H1 (cell line): ENCODE data around the gene DNAH10. TPM values are rescaled to one million over a fixed set of nuclear protein-coding genes. Genes with fewer than 3 reads are reported as not detected.

ENCODE experiments used
- CTCF ChIA-PET: fragments of 300-600 bp; sonication (Branson Sonifier 250); formaldehyde crosslinking; loops from one replicate; lab custom pipeline; 2021; ENCODE audit not compliant: partially characterized antibody; lab: Charles Lee
- POLR2A ChIA-PET: fragments of 300-600 bp; sonication (Branson Sonifier 250); formaldehyde crosslinking; loops from one replicate; lab custom pipeline; 2021; ENCODE audit warnings: inconsistent platforms; ENCODE audit not compliant: partially characterized antibody; lab: Charles Lee
- DNase-seq, 2 experiments: peaks; one replicate each; pipeline versions ENCODE4 v3.0.0 to v3.0.0-alpha.2; 2010 to 2022; ENCODE audit warnings: low spot score in 2 of 2, low read depth in 1 of 2, mixed read lengths in 1 of 2
- FAIRE-seq: peaks from 2 replicates; lab custom pipeline; 2011; peaks lifted over from hg19 to GRCh38; lab: Jason Lieb, UNC
- H2AFZ ChIP-seq: 2 replicates; pipeline ENCODE4 v1.8.1; 2012; ENCODE audit warnings: low read length, inconsistent platforms
- H2AK5ac ChIP-seq: 2 replicates; pipeline ENCODE4 v1.6.1; 2013; ENCODE audit warnings: low read depth, low read length
- H2BK120ac ChIP-seq: replicated peaks from 2 replicates; pipeline ENCODE3; 2013; ENCODE audit warnings: low read depth, low read length, inconsistent platforms
- H2BK12ac ChIP-seq: 2 replicates; pipeline ENCODE4 v1.6.1; 2013; ENCODE audit warnings: low read depth, low read length
- H2BK15ac ChIP-seq: 2 replicates; pipeline ENCODE4 v1.6.1; 2013; ENCODE audit warnings: low read length
- H2BK20ac ChIP-seq: 2 replicates; pipeline ENCODE4 v1.6.1; 2013; ENCODE audit warnings: low read length
- H2BK5ac ChIP-seq: 2 replicates; pipeline ENCODE4 v1.6.1; 2013; ENCODE audit warnings: low read depth, low read length
- H3K14ac ChIP-seq: 2 replicates; pipeline ENCODE4 v1.6.1; 2013; ENCODE audit warnings: inconsistent platforms; ENCODE audit not compliant: insufficient read length
- H3K18ac ChIP-seq: 2 replicates; pipeline ENCODE4 v1.6.1; 2013; ENCODE audit warnings: low read length; ENCODE audit errors: extremely low read depth
- H3K23ac ChIP-seq: 2 replicates; pipeline ENCODE4 v1.6.1; 2013; ENCODE audit warnings: inconsistent platforms; ENCODE audit not compliant: insufficient read length
- H3K23me2 ChIP-seq: 2 replicates; pipeline ENCODE4 v1.6.1; 2013; ENCODE audit warnings: low read depth, low read length
- H3K27ac ChIP-seq: 2 replicates; pipeline ENCODE4 v1.6.1; 2011; ENCODE audit warnings: low read depth, low read length, inconsistent platforms
- H3K27me3 ChIP-seq, 4 experiments: replicated peaks in 1 of 4; 1 replicate in 1 of 4; 2 replicates in 3 of 4; pipeline versions ENCODE4 v1.6.1 to v1.8.1; 2011 to 2013; ENCODE audit warnings: low read length in 3 of 4, mild to moderate bottlenecking in 3 of 4, inconsistent platforms in 2 of 4, mixed read lengths in 2 of 4, moderate library complexity in 1 of 4; ENCODE audit not compliant: control insufficient read depth in 3 of 4, insufficient read depth in 3 of 4; ENCODE audit errors: extremely low read depth in 1 of 4
- H3K36me3 ChIP-seq, 4 experiments: 2 replicates each; pipeline versions ENCODE4 v1.6.1 to v1.8.1; 2011 to 2013; ENCODE audit warnings: mild to moderate bottlenecking in 4 of 4, low read length in 3 of 4, moderate library complexity in 2 of 4, control low read depth in 1 of 4, inconsistent platforms in 1 of 4; ENCODE audit not compliant: insufficient read depth in 4 of 4, control insufficient read depth in 2 of 4
- H3K4ac ChIP-seq: replicated peaks from 2 replicates; pipeline ENCODE3; 2013; ENCODE audit warnings: low read length, low read depth, mixed read lengths, inconsistent platforms; ENCODE audit not compliant: insufficient read length
- H3K4me1 ChIP-seq, 4 experiments: replicated peaks in 1 of 4; 1 replicate in 1 of 4; 2 replicates in 3 of 4; pipeline versions ENCODE4 v1.6.1 to v1.8.1; 2011 to 2013; ENCODE audit warnings: low read length in 3 of 4, inconsistent platforms in 2 of 4, mixed read lengths in 1 of 4; ENCODE audit not compliant: insufficient read depth in 4 of 4, control insufficient read depth in 3 of 4
- H3K4me2 ChIP-seq, 2 experiments: 2 replicates each; pipeline versions ENCODE4 v1.6.1 to v1.8.1; 2011 to 2013; ENCODE audit warnings: low read depth in 2 of 2, low read length in 2 of 2, control low read depth in 1 of 2, inconsistent platforms in 1 of 2, mild to moderate bottlenecking in 1 of 2; ENCODE audit not compliant: insufficient read depth in 1 of 2
- H3K4me3 ChIP-seq, 4 experiments: fragments of 200-600, 300-600 bp in 1 of 4; sonication (generic), shearing (Covaris generic), sonication (Bioruptor Twin) in 1 of 4; 2 replicates each; pipeline versions ENCODE4 v1.5.1 to v1.8.1; 2011 to 2016; ENCODE audit warnings: low read length in 4 of 4, low read depth in 3 of 4, control low read depth in 2 of 4, inconsistent platforms in 2 of 4, mild to moderate bottlenecking in 2 of 4, mixed read lengths in 1 of 4, moderate library complexity in 1 of 4; ENCODE audit not compliant: insufficient read depth in 2 of 4; ENCODE audit errors: extremely low read depth in 1 of 4
- H3K56ac ChIP-seq: replicated peaks from 2 replicates; pipeline ENCODE3; 2013; ENCODE audit warnings: low read depth, mild to moderate bottlenecking, mixed read lengths, low read length, inconsistent platforms; ENCODE audit not compliant: insufficient read length
- H3K79me1 ChIP-seq: 2 replicates; pipeline ENCODE4 v1.6.1; 2013; ENCODE audit warnings: low read depth, low read length, control low read depth
- H3K79me2 ChIP-seq, 2 experiments: 2 replicates each; pipeline versions ENCODE4 v1.6.1 to v1.8.1; 2012 to 2013; ENCODE audit warnings: low read length in 2 of 2, mild to moderate bottlenecking in 2 of 2, inconsistent platforms in 1 of 2; ENCODE audit not compliant: insufficient read depth in 2 of 2, control insufficient read depth in 1 of 2
- H3K9ac ChIP-seq, 4 experiments: replicated peaks in 1 of 4; 1 replicate in 1 of 4; 2 replicates in 3 of 4; pipeline versions ENCODE4 v1.6.1 to v1.8.1; 2011 to 2013; ENCODE audit warnings: low read depth in 3 of 4, low read length in 3 of 4, control low read depth in 2 of 4, mild to moderate bottlenecking in 2 of 4, moderate library complexity in 2 of 4, inconsistent platforms in 1 of 4; ENCODE audit errors: extremely low read depth in 1 of 4
- H3K9me3 ChIP-seq, 2 experiments: 2 replicates each; pipeline versions ENCODE4 v1.6.1 to v1.8.1; 2012 to 2013; ENCODE audit warnings: mild to moderate bottlenecking in 2 of 2, moderate library complexity in 2 of 2, control low read depth in 1 of 2, inconsistent platforms in 1 of 2, low read depth in 1 of 2, low read length in 1 of 2, mixed read lengths in 1 of 2; ENCODE audit not compliant: insufficient read depth in 2 of 2
- H4K20me1 ChIP-seq, 2 experiments: replicated peaks in 1 of 2; 2 replicates each; pipeline versions ENCODE3 to v1.8.1; 2011 to 2013; ENCODE audit warnings: inconsistent platforms in 2 of 2, low read length in 2 of 2, mild to moderate bottlenecking in 1 of 2; ENCODE audit not compliant: insufficient read depth in 2 of 2, control insufficient read depth in 1 of 2
- H4K5ac ChIP-seq: 2 replicates; pipeline ENCODE4 v1.6.1; 2013; ENCODE audit warnings: low read length, low read depth, mixed read lengths, inconsistent platforms; ENCODE audit not compliant: insufficient read length
- H4K8ac ChIP-seq: 2 replicates; pipeline ENCODE4 v1.8.0; 2013; ENCODE audit warnings: mild to moderate bottlenecking, moderate library complexity, low read length, inconsistent platforms; ENCODE audit not compliant: insufficient read depth; ENCODE audit errors: extremely low read depth
- H4K91ac ChIP-seq: replicated peaks from 2 replicates; pipeline ENCODE3; 2013; ENCODE audit warnings: low read length, mixed read lengths, inconsistent platforms; ENCODE audit not compliant: insufficient read length
- EGR1 ChIP-seq: IDR thresholded peaks from 2 replicates; pipeline ENCODE4 v1.6.1; 2011; ENCODE audit warnings: low read depth, low read length, borderline replicate concordance
- HDAC2 ChIP-seq, 2 experiments: fragments of 300-600 bp in 1 of 2; sonication (generic) in 1 of 2; IDR thresholded peaks; 2 replicates each; pipeline ENCODE4 v1.6.1; 2011 to 2012; ENCODE audit warnings: low read depth in 2 of 2, low read length in 2 of 2, mild to moderate bottlenecking in 2 of 2, moderate library complexity in 2 of 2, borderline replicate concordance in 1 of 2, inconsistent platforms in 1 of 2
- HDAC6 ChIP-seq: IDR thresholded peaks from one replicate; pipeline ENCODE4 v1.7.1; 2012; ENCODE audit warnings: low read depth, mild to moderate bottlenecking, inconsistent platforms, low read length, moderate library complexity
- KDM1A ChIP-seq: fragments of 200-600, 300-600 bp; sonication (generic); IDR thresholded peaks from 2 replicates; pipeline ENCODE4 v1.7.1; 2016; ENCODE audit warnings: mild to moderate bottlenecking, low read length, borderline replicate concordance
- NANOG ChIP-seq: IDR thresholded peaks from 2 replicates; pipeline ENCODE4 v1.6.1; 2011; ENCODE audit warnings: low read length, low read depth, mild to moderate bottlenecking, inconsistent platforms; ENCODE audit not compliant: insufficient read depth, poor library complexity, severe bottlenecking
- RAD21 ChIP-seq, 2 experiments: IDR thresholded peaks in 1 of 2; conservative IDR thresholded peaks in 1 of 2; 2 replicates each; pipeline ENCODE4 v1.6.1; 2011; ENCODE audit warnings: low read depth in 2 of 2, low read length in 2 of 2, improper control_type of control experiment in 1 of 2, inconsistent platforms in 1 of 2, mild to moderate bottlenecking in 1 of 2, moderate library complexity in 1 of 2
- RNF2 ChIP-seq: fragments of 200-900, 300-1000 bp; sonication (generic); IDR thresholded peaks from 2 replicates; pipeline ENCODE4 v1.7.1; 2016; ENCODE audit warnings: borderline replicate concordance, low read depth, mild to moderate bottlenecking, antibody characterized with exemption, low read length; ENCODE audit not compliant: poor library complexity, severe bottlenecking; ENCODE audit errors: missing control alignments
- WGBS, 2 experiments: shearing (Covaris generic) in 1 of 2; methylation state at CpG; one replicate each; pipeline versions ENCODE4 v1.1.6 to v1.1.7; 2013 to 2015; ENCODE audit warnings: low lambda C conversion rate in 2 of 2, mixed read lengths in 2 of 2, inconsistent platforms in 1 of 2, low coverage in 1 of 2, missing lambda C conversion rate in 1 of 2; ENCODE audit not compliant: insufficient replicate concordance in 2 of 2, insufficient coverage in 1 of 2, insufficient read length in 1 of 2; ENCODE audit errors: extremely low coverage in 1 of 2, missing lambda C conversion rate in 1 of 2; 5-methylcytosine and 5-hydroxymethylcytosine counted together
- polyA plus RNA-seq, 7 experiments: library from polyadenylated mRNA; depleted of rRNA in 3 of 7; stranded (reverse) in 5 of 7; unstranded in 2 of 7; fragments of >200 nt in 5 of 7; fragments of 200-250 nt in 2 of 7; gene quantifications; 1 replicate in 5 of 7; 2 replicates in 1 of 7; 4 replicates in 1 of 7; pipeline versions ENCODE4 v1.2.1 to v1.2.3, GENCODE V29; 2011 to 2013; ENCODE audit warnings: missing spikeins in 2 of 7, mixed read lengths in 2 of 7
- total RNA-seq: library from RNA; stranded (reverse); fragmentation: NEBNext Ultra II Directional; extraction: Animal tissue kit (Norgen Biotek cat#: 25700); gene quantifications from 2 replicates; pipeline ENCODE4 v1.2.1, GENCODE V29; 2021
- TF ChIP-seq, protein P1 (sequence below), 3 experiments: IDR thresholded peaks; 1 replicate in 2 of 3; 2 replicates in 1 of 3; pipeline versions ENCODE4 v1.5.1 to v1.6.1; 2011; ENCODE audit warnings: low read length in 3 of 3, mild to moderate bottlenecking in 3 of 3, inconsistent platforms in 2 of 3, low read depth in 1 of 3, moderate library complexity in 1 of 3; ENCODE audit not compliant: insufficient read depth in 1 of 3; ENCODE audit errors: control extremely low read depth in 1 of 3

Gene DNAH10
- total and polyA plus RNA-seq, 2 of the 8 experiments (the other 6 are each of a cell fraction or from before 2014, with no cell fraction given): 0.02 to 0.24 TPM

DNA sequence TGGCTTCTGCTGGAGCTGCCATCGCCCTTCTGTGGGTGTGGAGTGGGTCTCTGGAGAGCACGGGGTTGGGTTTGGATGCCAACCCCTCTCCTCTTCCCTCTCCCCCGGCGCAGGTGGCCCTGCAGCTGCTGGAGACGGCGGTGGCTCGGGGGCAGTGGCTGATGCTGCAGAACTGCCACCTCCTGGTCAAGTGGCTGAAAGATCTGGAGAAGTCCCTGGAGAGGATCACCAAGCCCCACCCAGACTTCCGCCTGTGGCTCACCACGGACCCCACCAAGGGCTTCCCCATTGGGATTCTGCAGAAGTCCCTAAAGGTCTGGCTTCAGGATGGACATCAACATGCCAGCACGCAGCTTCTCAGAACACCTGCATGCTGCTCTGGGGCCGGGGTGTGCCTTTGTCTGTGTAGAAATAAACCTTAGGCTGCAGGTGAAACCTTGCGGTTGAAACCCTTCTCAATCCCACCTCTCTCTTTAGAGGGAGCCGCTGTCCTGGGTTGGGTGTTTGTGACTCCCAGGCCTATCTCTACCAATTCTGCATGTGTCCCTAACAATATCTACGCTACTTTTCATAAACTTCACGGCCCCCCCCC is 166.3 kb downstream of the DNAH10 start:
- H3K9ac ChIP-seq: no peak overlapping the region
- H2BK12ac ChIP-seq: no peak overlapping the region
- no peak overlapping the region for H2AFZ ChIP-seq
- no peak overlapping the region for H3K18ac ChIP-seq
- H4K91ac ChIP-seq: no peak overlapping the region
- no peaks in the 10 kb centered on the region for H3K4me1 ChIP-seq
- H3K9me3 ChIP-seq: no peaks in the 10 kb centered on the region
- H3K27ac ChIP-seq: no peak overlapping the region
- no peaks in the 10 kb centered on the region for H3K27me3 ChIP-seq
- H3K79me2 ChIP-seq: no peaks in the 10 kb centered on the region
- no peaks in the 10 kb centered on the region; the same call in 1 of the 2 replicates for H3K23me2 ChIP-seq
- CTCF ChIA-PET: interaction anchor here (0.8 to 4.0 kb wide), 9 partner anchors 9 to 136 kb away, joined by 3 to 27 read pairs (median 4); no protein-coding TSS in a partner anchor
- H4K5ac ChIP-seq: no peak overlapping the region
- H2BK120ac ChIP-seq: no peak overlapping the region
- FAIRE-seq: no peak
- H3K56ac ChIP-seq: no peak overlapping the region
- H3K4me2 ChIP-seq: no peak overlapping the region
- H3K79me1 ChIP-seq: no peaks in the 10 kb centered on the region
- H2AK5ac ChIP-seq: no peak overlapping the region
- no peak overlapping the region for H2BK20ac ChIP-seq
- H3K23ac ChIP-seq: no peak overlapping the region
- no peak overlapping the region for H2BK5ac ChIP-seq
- H4K8ac ChIP-seq: no peak overlapping the region
- no peak for DNase-seq
- WGBS, 2 experiments: 90% methylated on average over 15 of the region's 15 CpGs; no CpG with 5 or more reads in 1 of the 2 experiments
- H3K14ac ChIP-seq: no peak overlapping the region
- no peak overlapping the region for H2BK15ac ChIP-seq
- no peak overlapping the region for H3K4ac ChIP-seq
- no peak overlapping the region for H3K4me3 ChIP-seq
- no peaks in the 10 kb centered on the region for H3K36me3 ChIP-seq
- no peaks in the 10 kb centered on the region for H4K20me1 ChIP-seq
- POLR2A ChIA-PET: no interaction called here
- TF ChIP-seq, protein P1, sequence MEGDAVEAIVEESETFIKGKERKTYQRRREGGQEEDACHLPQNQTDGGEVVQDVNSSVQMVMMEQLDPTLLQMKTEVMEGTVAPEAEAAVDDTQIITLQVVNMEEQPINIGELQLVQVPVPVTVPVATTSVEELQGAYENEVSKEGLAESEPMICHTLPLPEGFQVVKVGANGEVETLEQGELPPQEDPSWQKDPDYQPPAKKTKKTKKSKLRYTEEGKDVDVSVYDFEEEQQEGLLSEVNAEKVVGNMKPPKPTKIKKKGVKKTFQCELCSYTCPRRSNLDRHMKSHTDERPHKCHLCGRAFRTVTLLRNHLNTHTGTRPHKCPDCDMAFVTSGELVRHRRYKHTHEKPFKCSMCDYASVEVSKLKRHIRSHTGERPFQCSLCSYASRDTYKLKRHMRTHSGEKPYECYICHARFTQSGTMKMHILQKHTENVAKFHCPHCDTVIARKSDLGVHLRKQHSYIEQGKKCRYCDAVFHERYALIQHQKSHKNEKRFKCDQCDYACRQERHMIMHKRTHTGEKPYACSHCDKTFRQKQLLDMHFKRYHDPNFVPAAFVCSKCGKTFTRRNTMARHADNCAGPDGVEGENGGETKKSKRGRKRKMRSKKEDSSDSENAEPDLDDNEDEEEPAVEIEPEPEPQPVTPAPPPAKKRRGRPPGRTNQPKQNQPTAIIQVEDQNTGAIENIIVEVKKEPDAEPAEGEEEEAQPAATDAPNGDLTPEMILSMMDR (IDR thresholded peaks at IDR 0.05; ENCODE audit: control extremely low read depth in 1 of 3, insufficient read depth in 1 of 3, low read depth in 1 of 3, low read length in 3 of 3): peak in 1 of 3 experiments; percentile 4; a peak in 1 of 4 replicates
- TF ChIP-seq HDAC6 (no peak), EGR1 (no peak), HDAC2 (IDR thresholded peaks at IDR 0.05; ENCODE audit: borderline replicate concordance in 1 of 2, low read depth in 2 of 2, low read length in 2 of 2) (no peak), KDM1A (no peak), RNF2 (no peak), RAD21 (IDR thresholded peaks at IDR 0.05 in 1 of 2, conservative IDR thresholded peaks at IDR 0.05 in 1 of 2; ENCODE audit: low read depth in 2 of 2, low read length in 2 of 2) (peak; percentile 30 to 45; a peak in 3 of 4 replicates), NANOG (no peak)
